Caco-2 (cell line): ENCODE results near the gene CRTC2. TPM values are rescaled to one million over a fixed set of nuclear protein-coding genes. Genes with fewer than 3 reads are reported as not detected.

ENCODE experiments used
- BruUV-seq: library from RNA; stranded (reverse); fragments of 400-500 nt; replicated peaks from 2 replicates; lab custom pipeline; 2021; lab: Mats Ljungman, UMichigan
- CTCF ChIA-PET: fragments of 300-600 bp; sonication (Branson Sonifier 250); formaldehyde crosslinking; loops from one replicate; lab custom pipeline; 2022; ENCODE audit warnings: antibody characterized with exemption; lab: Charles Lee
- POLR2A ChIA-PET: fragments of 300-600 bp; sonication (Branson Sonifier 250); formaldehyde crosslinking; loops from one replicate; lab custom pipeline; 2022; ENCODE audit warnings: antibody characterized with exemption; lab: Charles Lee
- DNase-seq, 2 experiments: peaks; one replicate each; pipeline versions ENCODE4 v3.0.0 to v3.0.0-alpha.2; 2020 to 2022
- H3K27me3 ChIP-seq: replicated peaks from 2 replicates; pipeline ENCODE4 v1.6.0; 2011; ENCODE audit warnings: low read length; ENCODE audit not compliant: control insufficient read depth, insufficient read depth
- H3K36me3 ChIP-seq: 2 replicates; pipeline ENCODE4 v1.5.1; 2011; ENCODE audit warnings: low read length; ENCODE audit not compliant: control insufficient read depth, insufficient read depth
- H3K4me1 ChIP-seq: fragments of 250-450 bp; sonication (Bioruptor Pico); 2 replicates; pipeline ENCODE4 v1.5.1; 2020; ENCODE audit warnings: mild to moderate bottlenecking
- H3K4me3 ChIP-seq: 2 replicates; pipeline ENCODE4 v1.5.1; 2011; ENCODE audit warnings: low read depth, mild to moderate bottlenecking, control low read depth, low read length
- H3K9me3 ChIP-seq: fragments of 250-450 bp; sonication (Bioruptor Pico); 2 replicates; pipeline ENCODE4 v1.5.1; 2020; ENCODE audit warnings: mild to moderate bottlenecking, moderate library complexity
- H3K27ac Mint-ChIP-seq: one replicate; pipeline ENCODE4 v1.8.0; 2022; ENCODE audit warnings: mixed read lengths; ENCODE audit not compliant: unreplicated experiment
- H3K27me3 Mint-ChIP-seq: one replicate; pipeline ENCODE4 v1.8.0; 2022; ENCODE audit warnings: mixed read lengths; ENCODE audit not compliant: insufficient read depth, unreplicated experiment
- H3K36me3 Mint-ChIP-seq: one replicate; pipeline ENCODE4 v1.8.0; 2022; ENCODE audit warnings: mild to moderate bottlenecking, mixed read lengths; ENCODE audit not compliant: insufficient read depth, unreplicated experiment
- H3K4me1 Mint-ChIP-seq: one replicate; pipeline ENCODE4 v1.8.0; 2022; ENCODE audit warnings: low read depth, mixed read lengths; ENCODE audit not compliant: unreplicated experiment
- H3K4me3 Mint-ChIP-seq: one replicate; pipeline ENCODE4 v1.8.0; 2022; ENCODE audit warnings: mild to moderate bottlenecking, moderate library complexity, mixed read lengths; ENCODE audit not compliant: unreplicated experiment
- H3K9me3 Mint-ChIP-seq: one replicate; pipeline ENCODE4 v1.8.0; 2022; ENCODE audit warnings: mixed read lengths; ENCODE audit not compliant: unreplicated experiment
- CTCF ChIP-seq, 2 experiments: fragments of 200-600 bp in 1 of 2; IDR thresholded peaks; 1 replicate in 1 of 2; 2 replicates in 1 of 2; pipeline versions ENCODE4 v1.5.1 to v1.8.0; 2011 to 2022; ENCODE audit warnings: antibody characterized with exemption in 1 of 2, control low read depth in 1 of 2, inconsistent platforms in 1 of 2, low read depth in 1 of 2, low read length in 1 of 2, mild to moderate bottlenecking in 1 of 2, moderate library complexity in 1 of 2; ENCODE audit not compliant: insufficient read depth in 1 of 2, severe bottlenecking in 1 of 2, unreplicated experiment in 1 of 2
- intact Hi-C: fragments of 100-400 bp; cut with micrococcal nuclease; formaldehyde crosslinking; loops from one replicate; pipeline ENCODE4 v1.10.0; 2022; ENCODE audit not compliant: unreplicated experiment
- total RNA-seq: library from RNA; stranded (reverse); gene quantifications from 2 replicates; pipeline ENCODE4 v1.2.3, GENCODE V29; 2022

The CRTC2 gene
- total RNA-seq, 1 experiment from 2014 or later: 24.4 TPM

GRCh38 chr1:153963850-153964331 is 5.5 kb upstream of the CRTC2 start:
- Histone ChIP-seq H3K36me3 (peaks cover 4% of the 10 kb centered on the region), H3K9me3 (no peaks in the 10 kb centered on the region), H3K27me3 (no peaks in the 10 kb centered on the region), H3K4me1 (peaks cover 14% of the 10 kb centered on the region), H3K4me3 (peak overlapping the region; percentile 72)
- ChIA-PET CTCF (interaction anchor here (0.6 to 2.5 kb wide), 6 partner anchors 14 to 1316 kb away, joined by 3 to 14 read pairs (median 4); partner anchors contain the start of genes DENND4B and JTB), POLR2A (interaction anchor here (0.6 to 6.3 kb wide), 9 partner anchors 13 to 188 kb away, joined by 3 to 105 read pairs (median 9); partner anchors contain the start of genes GATAD2B, JTB, RAB13 and RPS27)
- H3K36me3 Mint-ChIP-seq: peaks cover 69% of the 10 kb centered on the region
- peaks cover 24% of the 10 kb centered on the region for H3K4me1 Mint-ChIP-seq
- no peak for TF ChIP-seq CTCF (IDR thresholded peaks at IDR 0.05; ENCODE audit: insufficient read depth in 1 of 2, low read depth in 1 of 2, low read length in 1 of 2, severe bottlenecking in 1 of 2, unreplicated experiment in 1 of 2)
- H3K27me3 Mint-ChIP-seq: no peaks in the 10 kb centered on the region
- intact Hi-C loops: loop anchor here (1.0 to 2.0 kb wide), 2 partner anchors 22 to 41 kb away; partner anchors contain the start of genes GATAD2B and RAB13
- peak; percentile 89 to 94 for DNase-seq
- BruUV-seq: no TSS peak
- peak overlapping the region; percentile 81 for H3K4me3 Mint-ChIP-seq
- peak overlapping the region; percentile 93 for H3K27ac Mint-ChIP-seq
- no peaks in the 10 kb centered on the region for H3K9me3 Mint-ChIP-seq

GRCh38 chr1:153963030-153963849 is 4.8 kb upstream of the CRTC2 start, which contains the start of gene SLC39A1:
Gene SLC39A1, minus strand, starts transcription at chr1:153963537. Its CDS starts 822 bp downstream, at chr1:153962715.
- H3K4me1 ChIP-seq: peaks cover 14% of the 10 kb centered on the region
- intact Hi-C loops: loop anchor here (1.0 to 2.0 kb wide), 2 partner anchors 23 to 40 kb away; partner anchors contain the start of genes GATAD2B and RAB13
- H3K27me3 ChIP-seq: no peaks in the 10 kb centered on the region
- no peaks in the 10 kb centered on the region for H3K27me3 Mint-ChIP-seq
- TF ChIP-seq CTCF (IDR thresholded peaks at IDR 0.05; ENCODE audit: insufficient read depth in 1 of 2, low read depth in 1 of 2, low read length in 1 of 2, severe bottlenecking in 1 of 2, unreplicated experiment in 1 of 2): no peak
- H3K4me1 Mint-ChIP-seq: peaks cover 30% of the 10 kb centered on the region
- no peaks in the 10 kb centered on the region for H3K9me3 ChIP-seq
- POLR2A ChIA-PET: interaction anchor here (0.6 to 6.3 kb wide), 14 partner anchors 9 to 336 kb away, joined by 3 to 105 read pairs (median 6); partner anchors contain the start of genes DENND4B, GATAD2B, JTB and RAB13
- peak within 1 kb of the TSS; percentile 72 for H3K4me3 ChIP-seq
- peak within 1 kb of the TSS; percentile 93 for H3K27ac Mint-ChIP-seq
- H3K36me3 Mint-ChIP-seq: peaks cover 75% of the 10 kb centered on the region
- peak; percentile 99 for DNase-seq
- peaks cover 4% of the 10 kb centered on the region for H3K36me3 ChIP-seq
- BruUV-seq: TSS peak; percentile 29
- CTCF ChIA-PET: interaction anchor here (0.6 to 2.5 kb wide), 8 partner anchors 14 to 1317 kb away, joined by 3 to 14 read pairs (median 4); partner anchors contain the start of genes DENND4B, GATAD2B and JTB
- H3K9me3 Mint-ChIP-seq: no peaks in the 10 kb centered on the region
- H3K4me3 Mint-ChIP-seq: peak within 1 kb of the TSS; percentile 81
